Neutrophil (primary cell): Measurements from ENCODE around the gene PKP3.
"Not testable (repeated sequence)": the region's sequence is repeated elsewhere in the genome, so short reads cannot be mapped to it uniquely, and the experiment has no call there.

Experiments used
- H3K27ac ChIP-seq: fragments of 200-600 bp; sonication (generic); 2 replicates; pipeline ENCODE4 v1.5.1; 2016; ENCODE audit warnings: mild to moderate bottlenecking, moderate library complexity
- H3K27me3 ChIP-seq: fragments of 200-600 bp; sonication (generic); 2 replicates; pipeline ENCODE4 v1.6.0; 2016; ENCODE audit warnings: mild to moderate bottlenecking
- H3K36me3 ChIP-seq: fragments of 200-600 bp; sonication (generic); 2 replicates; pipeline ENCODE4 v1.5.1; 2017
- H3K4me1 ChIP-seq, 2 experiments: fragments of 200-600 bp in 1 of 2; sonication (generic) in 1 of 2; 1 replicate in 1 of 2; 2 replicates in 1 of 2; pipeline versions ENCODE4 v1.5.1 to v1.6.1; 2013 to 2016; ENCODE audit warnings: low read depth in 1 of 2, low read length in 1 of 2, mild to moderate bottlenecking in 1 of 2, moderate library complexity in 1 of 2; ENCODE audit not compliant: control insufficient read depth in 1 of 2, insufficient read depth in 1 of 2
- H3K4me3 ChIP-seq, 2 experiments: fragments of 200-600 bp in 1 of 2; sonication (generic) in 1 of 2; 1 replicate in 1 of 2; 2 replicates in 1 of 2; pipeline ENCODE4 v1.5.1; 2013 to 2016; ENCODE audit warnings: low read depth in 1 of 2, low read length in 1 of 2, mild to moderate bottlenecking in 1 of 2, moderate library complexity in 1 of 2
- H3K9me3 ChIP-seq: fragments of 200-600 bp; sonication (generic); 2 replicates; pipeline ENCODE4 v1.5.1; 2016
- TF ChIP-seq, protein P1 (sequence below): fragments of 200-600 bp; sonication (generic); IDR thresholded peaks from 2 replicates; pipeline ENCODE4 v1.5.1; 2016; ENCODE audit warnings: antibody characterized with exemption

The PKP3 gene

DNA sequence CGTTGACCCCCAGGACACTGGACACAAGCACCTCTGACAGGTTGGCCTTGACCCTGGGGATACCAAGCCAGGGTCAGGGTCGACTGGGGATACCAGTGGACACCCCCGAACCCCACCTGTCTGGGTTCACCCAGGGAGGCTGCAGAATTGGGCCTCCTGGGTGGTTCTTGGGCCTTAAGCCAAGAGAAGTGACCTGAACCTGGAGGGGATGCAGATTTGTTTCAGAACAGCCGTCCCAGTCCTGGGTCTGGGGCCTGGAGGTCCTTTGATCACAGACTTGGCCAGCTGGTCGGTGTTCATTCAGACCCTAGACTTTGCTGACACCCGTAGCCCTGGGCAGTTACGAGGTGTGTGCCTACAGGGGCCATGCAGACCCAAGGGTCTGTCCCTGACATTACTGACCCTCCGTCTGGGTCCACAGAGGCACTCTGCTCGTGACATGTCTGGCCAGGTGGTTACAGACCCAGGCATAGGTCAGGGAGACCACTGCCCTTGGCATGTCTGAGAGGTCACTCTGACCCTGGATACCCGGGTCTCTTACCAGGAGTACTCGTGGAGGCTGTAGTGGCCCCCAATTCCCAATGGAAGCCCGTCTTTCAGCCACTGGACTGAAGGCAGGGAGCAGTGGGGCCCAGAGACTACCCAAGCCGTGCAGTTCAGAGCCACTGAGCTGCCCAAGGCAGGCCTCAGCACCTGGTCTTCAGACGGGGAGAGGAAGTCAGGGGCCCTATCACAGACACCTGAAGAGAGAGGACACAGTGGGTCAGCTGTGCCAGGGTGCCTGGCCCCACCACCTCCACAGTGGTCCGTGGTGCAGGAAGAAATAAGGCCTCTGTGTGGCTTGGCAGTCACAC lies 14.4 kb downstream of the PKP3 start:
- Histone ChIP-seq H3K27me3 (peaks cover 12% of the 10 kb centered on the region), H3K4me1 (peaks cover 10 to 13% of the 10 kb centered on the region in 2 experiments)
- TF ChIP-seq, protein P1, sequence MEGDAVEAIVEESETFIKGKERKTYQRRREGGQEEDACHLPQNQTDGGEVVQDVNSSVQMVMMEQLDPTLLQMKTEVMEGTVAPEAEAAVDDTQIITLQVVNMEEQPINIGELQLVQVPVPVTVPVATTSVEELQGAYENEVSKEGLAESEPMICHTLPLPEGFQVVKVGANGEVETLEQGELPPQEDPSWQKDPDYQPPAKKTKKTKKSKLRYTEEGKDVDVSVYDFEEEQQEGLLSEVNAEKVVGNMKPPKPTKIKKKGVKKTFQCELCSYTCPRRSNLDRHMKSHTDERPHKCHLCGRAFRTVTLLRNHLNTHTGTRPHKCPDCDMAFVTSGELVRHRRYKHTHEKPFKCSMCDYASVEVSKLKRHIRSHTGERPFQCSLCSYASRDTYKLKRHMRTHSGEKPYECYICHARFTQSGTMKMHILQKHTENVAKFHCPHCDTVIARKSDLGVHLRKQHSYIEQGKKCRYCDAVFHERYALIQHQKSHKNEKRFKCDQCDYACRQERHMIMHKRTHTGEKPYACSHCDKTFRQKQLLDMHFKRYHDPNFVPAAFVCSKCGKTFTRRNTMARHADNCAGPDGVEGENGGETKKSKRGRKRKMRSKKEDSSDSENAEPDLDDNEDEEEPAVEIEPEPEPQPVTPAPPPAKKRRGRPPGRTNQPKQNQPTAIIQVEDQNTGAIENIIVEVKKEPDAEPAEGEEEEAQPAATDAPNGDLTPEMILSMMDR: no peak

DNA sequence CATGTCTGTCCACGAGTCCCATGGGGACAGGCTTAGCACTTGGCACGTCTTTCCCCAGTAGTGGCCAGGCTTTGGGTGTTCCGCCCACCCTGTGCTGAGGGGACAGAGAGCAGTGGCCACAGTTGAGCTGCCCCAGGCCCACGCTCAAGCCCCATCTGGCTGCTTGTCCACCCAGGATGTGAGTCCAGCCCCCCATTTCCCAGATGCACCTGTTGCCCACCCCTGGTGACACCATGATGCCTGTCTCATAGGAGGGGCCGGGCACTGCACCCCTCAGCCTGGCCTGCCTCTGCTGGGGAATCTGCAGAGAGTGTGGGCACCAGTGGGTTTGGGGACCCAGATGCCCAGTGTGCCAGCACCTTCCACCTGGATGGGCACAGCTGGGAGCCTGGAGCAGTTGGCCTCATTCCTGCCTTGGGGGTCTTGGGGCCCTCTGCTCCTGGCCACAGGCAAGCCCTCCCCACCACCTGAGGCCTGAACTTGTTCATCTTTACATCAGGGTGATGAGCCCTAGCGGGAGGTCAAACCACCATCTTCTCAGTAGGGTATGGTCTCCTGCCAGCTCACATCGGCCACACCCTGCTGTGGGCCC lies 15.1 kb downstream of the PKP3 start:
- no peak overlapping the region for H3K27ac ChIP-seq
- H3K36me3 ChIP-seq: no peaks in the 10 kb centered on the region
- no peaks in the 10 kb centered on the region for H3K9me3 ChIP-seq
- peaks cover 5% of the 10 kb centered on the region for H3K27me3 ChIP-seq
- peaks cover 10 to 14% of the 10 kb centered on the region in 2 experiments for H3K4me1 ChIP-seq
- H3K4me3 ChIP-seq: no peak overlapping the region
- TF ChIP-seq, protein P1: no peak

More for the DNA sequence above, 14.4 kb downstream of the PKP3 start:
- no peak overlapping the region for H3K27ac ChIP-seq
- H3K36me3 ChIP-seq: no peaks in the 10 kb centered on the region
- H3K9me3 ChIP-seq: no peaks in the 10 kb centered on the region
- H3K4me3 ChIP-seq: no peak overlapping the region

DNA sequence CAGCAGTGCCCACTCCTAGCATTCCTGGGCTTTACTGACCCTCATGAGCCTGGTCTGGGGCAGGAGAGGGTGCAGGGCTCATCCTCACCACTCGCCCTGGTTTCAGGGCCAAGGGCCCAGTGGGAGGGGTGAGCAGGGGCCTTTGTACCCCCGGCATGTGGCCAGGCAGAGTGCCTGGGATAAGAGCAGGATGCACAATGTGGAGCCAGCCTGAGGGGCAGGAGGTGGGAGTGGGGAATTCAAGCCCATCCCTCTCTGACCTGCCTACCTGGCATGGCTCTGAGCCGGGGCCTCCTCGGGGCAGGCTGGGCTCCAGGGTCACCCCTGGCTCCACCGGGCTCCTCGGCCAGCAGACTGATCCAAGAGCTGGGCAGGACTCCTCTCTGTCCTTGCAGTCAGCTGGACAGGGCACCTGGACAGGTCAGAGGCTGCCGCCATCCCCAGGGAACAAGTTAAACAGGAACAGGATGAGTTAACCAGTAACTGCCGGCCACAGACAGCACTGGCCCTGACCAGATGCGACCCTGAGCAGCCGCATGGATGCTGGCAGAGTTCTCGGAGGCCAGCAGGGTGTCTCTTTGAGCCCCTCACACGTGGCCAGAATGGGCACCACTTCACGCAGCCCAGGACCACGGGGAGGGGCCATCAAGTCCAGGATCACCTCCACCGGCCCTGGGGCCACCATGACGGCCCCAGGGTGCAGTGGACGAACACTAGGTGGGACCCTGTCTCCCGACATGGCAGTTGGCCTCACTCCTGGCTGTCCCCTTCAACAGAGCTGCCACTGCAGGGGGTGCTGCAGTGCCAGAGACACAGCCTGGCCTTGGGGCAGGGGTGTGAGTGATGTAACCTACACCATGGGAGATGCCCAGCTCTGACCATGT lies 15.8 kb downstream of the PKP3 start:
- Histone ChIP-seq H3K4me1 (peaks cover 16 to 21% of the 10 kb centered on the region in 2 experiments), H3K36me3 (no peaks in the 10 kb centered on the region), H3K27ac (no peak overlapping the region), H3K4me3 (no peak overlapping the region), H3K9me3 (no peaks in the 10 kb centered on the region), H3K27me3 (no peaks in the 10 kb centered on the region)
- TF ChIP-seq, protein P1: no peak

DNA sequence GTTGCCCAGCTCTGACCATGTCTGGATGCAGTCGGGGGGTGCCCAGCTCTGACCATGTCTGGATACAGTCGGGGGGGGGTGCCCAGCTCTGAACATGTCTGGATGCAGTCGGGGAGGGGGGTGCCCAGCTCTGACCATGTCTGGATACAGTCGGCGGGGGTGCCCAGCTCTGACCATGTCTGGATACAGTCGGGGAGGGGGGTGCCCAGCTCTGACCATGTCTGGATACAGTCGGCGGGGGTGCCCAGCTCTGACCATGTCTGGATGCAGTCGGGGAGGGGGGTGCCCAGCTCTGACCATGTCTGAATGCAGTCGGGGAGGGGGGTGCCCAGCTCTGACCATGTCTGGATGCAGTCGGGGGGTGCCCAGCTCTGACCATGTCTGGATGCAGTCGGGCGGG lies 16.7 kb downstream of the PKP3 start:
- H3K9me3 ChIP-seq, H3K27ac ChIP-seq, H3K27me3 ChIP-seq, H3K4me3 ChIP-seq, H3K36me3 ChIP-seq: not testable (repeated sequence)
- peaks cover 25 to 30% of the 10 kb centered on the region in 2 experiments for H3K4me1 ChIP-seq

DNA sequence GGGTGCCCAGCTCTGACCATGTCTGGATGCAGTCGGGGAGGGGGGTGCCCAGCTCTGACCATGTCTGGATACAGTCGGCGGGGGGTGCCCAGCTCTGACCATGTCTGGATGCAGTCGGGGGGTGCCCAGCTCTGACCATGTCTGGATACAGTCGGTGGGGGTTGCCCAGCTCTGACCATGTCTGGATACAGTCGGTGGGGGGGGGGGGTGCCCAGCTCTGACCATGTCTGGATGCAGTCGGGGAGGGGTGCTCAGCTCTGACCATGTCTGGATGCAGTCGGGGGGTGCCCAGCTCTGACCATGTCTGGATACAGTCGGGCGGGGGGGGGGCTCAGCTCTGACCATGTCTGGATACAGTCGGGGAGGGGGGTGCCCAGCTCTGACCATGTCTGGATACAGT lies 17.5 kb downstream of the PKP3 start:
- H3K27me3 ChIP-seq, H3K27ac ChIP-seq, H3K4me3 ChIP-seq, H3K36me3 ChIP-seq, H3K9me3 ChIP-seq: not testable (repeated sequence)
- H3K4me1 ChIP-seq: peaks cover 31 to 34% of the 10 kb centered on the region in 2 experiments

DNA sequence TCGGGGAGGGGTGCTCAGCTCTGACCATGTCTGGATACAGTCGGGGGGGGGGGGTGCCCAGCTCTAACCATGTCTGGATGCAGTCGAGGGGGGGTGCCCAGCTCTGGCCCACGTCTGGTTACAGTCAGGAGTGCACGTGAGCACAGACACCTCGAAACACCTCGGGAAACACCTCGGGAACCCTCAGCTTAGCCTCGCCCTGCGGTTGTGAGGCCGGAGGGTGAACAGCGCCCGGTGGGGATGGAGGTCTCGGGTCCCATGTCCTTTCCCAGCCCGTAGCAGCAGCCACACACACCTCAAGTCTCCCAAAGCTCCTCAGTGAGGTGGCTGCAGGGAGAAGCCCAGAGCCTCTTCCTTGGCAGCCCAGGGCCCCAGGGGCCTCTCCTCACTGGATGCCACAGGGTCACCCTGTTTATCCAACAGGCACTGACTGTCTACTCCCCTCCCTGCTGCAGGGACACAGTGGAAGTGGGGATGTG lies 18.7 kb downstream of the PKP3 start:
- Histone ChIP-seq H3K36me3 (no peaks in the 10 kb centered on the region), H3K27ac (no peak overlapping the region), H3K9me3 (no peaks in the 10 kb centered on the region), H3K4me1 (peaks cover 33 to 37% of the 10 kb centered on the region in 2 experiments), H3K4me3 (no peak overlapping the region), H3K27me3 (peaks cover 20% of the 10 kb centered on the region)
- TF ChIP-seq, protein P1: no peak
